Activated CD4-positive, CD25-positive, alpha-beta regulatory T cell treated with anti-CD3 and anti-CD28 coated beads, Interleukin-2, amount 50 U/mL, for 72 hours (primary cell): ENCODE data around the gene ALAD.
"Not testable (repeated sequence)": the region's sequence is repeated elsewhere in the genome, so short reads cannot be mapped to it uniquely, and the experiment has no call there.

Experiments used
- DNase-seq: peaks from one replicate; pipeline ENCODE4 v3.0.0; 2021

ALAD gene

GRCh38 chr9:113397203-113397631, 3.9 kb downstream of the ALAD start:
- DNase-seq = no peak

GRCh38 chr9:113395000-113395861, 5.9 kb downstream of the ALAD start:
- no peak for DNase-seq

- no peak for DNase-seq
Measured at GRCh38 chr9:113393281-113393680, 7.8 kb downstream of the ALAD start.

GRCh38 chr9:113391917-113392316, 9.2 kb downstream of the ALAD start:
- no peak for DNase-seq

- DNase-seq = no peak
Measured at GRCh38 chr9:113390192-113390960, 10.7 kb downstream of the ALAD start.

- DNase-seq = no peak
Measured at GRCh38 chr9:113389451-113389850, 11.6 kb downstream of the ALAD start.

- no peak for DNase-seq
Measured at GRCh38 chr9:113388833-113389232, 12.3 kb downstream of the ALAD start.

- no peak for DNase-seq
Measured at GRCh38 chr9:113387560-113388230, 13.4 kb downstream of the ALAD start.

- no peak for DNase-seq
Measured at GRCh38 chr9:113386571-113387393, 14.3 kb downstream of the ALAD start.

- no peak for DNase-seq
Measured at GRCh38 chr9:113381909-113382411, 19.1 kb downstream of the ALAD start.

- not testable (repeated sequence) for DNase-seq
Measured at GRCh38 chr9:113381441-113381840, 19.6 kb downstream of the ALAD start.

GRCh38 chr9:113380869-113381378, 20.2 kb downstream of the ALAD start:
- DNase-seq = no peak

GRCh38 chr9:113379829-113380210, 21.3 kb downstream of the ALAD start:
- not testable (repeated sequence) for DNase-seq

GRCh38 chr9:113379094-113379828, 21.8 kb downstream of the ALAD start:
- DNase-seq = not testable (repeated sequence)

- peak; percentile 82 for DNase-seq
Measured at GRCh38 chr9:113376634-113377567, 24.2 kb downstream of the ALAD start, which contains the start of gene HDHD3. HDHD3 (minus strand) TSS chr9:113376986; CDS start chr9:113374354, 2,632 bp downstream.

GRCh38 chr9:113375057-113376023, 25.7 kb downstream of the ALAD start:
- no peak for DNase-seq

GRCh38 chr9:113373676-113374392, 27.2 kb downstream of the ALAD start:
- no peak for DNase-seq

- DNase-seq = no peak
Measured at GRCh38 chr9:113373256-113373655, 27.8 kb downstream of the ALAD start.
